ENCODE data around the gene BACH1. TPM values are rescaled to one million over a fixed set of nuclear protein-coding genes. Genes with fewer than 3 reads are reported as not detected.
A peak's percentile ranks its signal among the peaks of the same experiment; 100 is the strongest.
"Not testable (repeated sequence)": the region's sequence is repeated elsewhere in the genome, so short reads cannot be mapped to it uniquely, and the experiment has no call there.

BACH1 gene
- 76.3 TPM for total RNA-seq

GRCh38 chr21:29298348-29299045, at the start of gene BACH1:
Gene BACH1, plus strand, starts transcription at chr21:29298922. Its CDS starts 22,359 bp downstream, at chr21:29321281.
- DNase-seq: peak; percentile 94

DNA sequence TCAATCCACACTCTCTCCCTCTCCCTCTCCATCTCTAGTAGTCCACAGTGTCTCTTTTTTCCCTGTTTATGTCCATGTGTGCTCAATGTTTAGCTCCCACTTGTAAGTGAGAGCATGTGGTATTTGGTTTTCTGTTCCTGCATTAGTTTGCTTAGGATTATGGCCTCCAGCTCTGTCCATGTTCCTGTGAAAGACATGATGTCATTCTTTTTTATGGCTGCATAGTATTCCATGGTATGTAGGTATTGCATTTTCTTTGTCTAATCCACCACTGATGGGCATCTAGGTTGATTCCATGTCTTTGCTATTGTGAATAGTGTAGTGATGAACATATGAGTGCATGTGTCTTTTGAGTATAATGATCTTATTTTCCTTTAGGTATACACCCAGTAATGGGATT, 49.4 kb upstream of the BACH1 start:
- DNase-seq: not testable (repeated sequence)

DNA sequence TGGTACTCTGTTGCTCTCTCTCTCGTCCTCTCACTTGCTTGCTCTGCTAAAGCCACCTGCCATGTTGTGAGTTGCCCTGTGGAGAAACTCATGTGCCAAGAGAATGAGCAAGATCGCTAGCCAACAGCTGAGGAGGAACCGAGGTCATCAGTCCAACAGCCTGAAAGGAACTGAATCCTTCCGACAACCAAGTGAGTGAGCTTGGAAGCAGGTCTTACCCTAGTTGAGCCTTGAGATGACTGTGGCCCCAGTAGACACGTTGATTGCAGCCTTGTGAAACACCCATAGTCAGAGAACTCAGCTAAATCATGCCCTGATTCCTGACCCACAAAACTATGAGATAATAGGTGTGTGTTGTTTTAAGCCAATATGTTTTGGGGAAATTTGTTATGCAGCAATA, 48.1 kb upstream of the BACH1 start:
- no peak for DNase-seq

DNA sequence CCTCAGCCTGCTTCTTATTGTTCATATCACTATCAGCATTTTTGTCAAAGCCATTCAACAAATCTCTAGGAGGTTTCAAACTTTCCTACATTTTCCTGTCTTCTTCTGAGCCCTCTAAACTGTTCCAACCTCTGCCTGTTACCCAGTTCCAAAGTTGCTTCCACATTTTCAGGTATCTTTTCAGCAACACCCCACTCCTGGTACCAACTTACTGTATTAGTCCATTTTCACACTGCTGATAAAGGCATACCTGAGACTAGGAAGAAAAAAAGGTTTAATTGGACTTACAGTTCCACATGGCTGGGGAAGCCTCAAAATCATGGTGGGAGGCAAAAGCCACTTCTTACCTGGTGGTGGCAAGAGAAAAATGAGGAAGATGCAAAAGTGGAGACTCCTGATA, 44.9 kb upstream of the BACH1 start:
- not testable (repeated sequence) for DNase-seq

DNA sequence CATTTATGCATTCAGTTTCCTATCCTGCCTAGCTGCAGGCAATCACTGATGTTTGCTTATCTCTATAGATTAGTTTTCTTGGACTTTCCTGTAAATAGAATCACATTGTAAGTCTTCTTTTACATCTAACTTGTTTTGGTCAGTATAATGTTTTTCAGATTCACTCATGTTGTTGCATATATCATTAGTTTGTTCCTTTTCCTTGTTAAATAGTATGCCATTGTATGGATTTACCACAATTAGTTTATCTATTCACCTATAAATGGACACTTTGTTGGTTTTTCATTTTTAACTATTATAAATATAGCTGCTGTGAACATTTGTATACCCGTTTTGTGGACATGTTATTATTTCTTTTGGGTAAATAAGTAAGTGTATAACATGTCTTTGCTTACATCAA, 44.2 kb upstream of the BACH1 start:
- DNase-seq: no peak

DNA sequence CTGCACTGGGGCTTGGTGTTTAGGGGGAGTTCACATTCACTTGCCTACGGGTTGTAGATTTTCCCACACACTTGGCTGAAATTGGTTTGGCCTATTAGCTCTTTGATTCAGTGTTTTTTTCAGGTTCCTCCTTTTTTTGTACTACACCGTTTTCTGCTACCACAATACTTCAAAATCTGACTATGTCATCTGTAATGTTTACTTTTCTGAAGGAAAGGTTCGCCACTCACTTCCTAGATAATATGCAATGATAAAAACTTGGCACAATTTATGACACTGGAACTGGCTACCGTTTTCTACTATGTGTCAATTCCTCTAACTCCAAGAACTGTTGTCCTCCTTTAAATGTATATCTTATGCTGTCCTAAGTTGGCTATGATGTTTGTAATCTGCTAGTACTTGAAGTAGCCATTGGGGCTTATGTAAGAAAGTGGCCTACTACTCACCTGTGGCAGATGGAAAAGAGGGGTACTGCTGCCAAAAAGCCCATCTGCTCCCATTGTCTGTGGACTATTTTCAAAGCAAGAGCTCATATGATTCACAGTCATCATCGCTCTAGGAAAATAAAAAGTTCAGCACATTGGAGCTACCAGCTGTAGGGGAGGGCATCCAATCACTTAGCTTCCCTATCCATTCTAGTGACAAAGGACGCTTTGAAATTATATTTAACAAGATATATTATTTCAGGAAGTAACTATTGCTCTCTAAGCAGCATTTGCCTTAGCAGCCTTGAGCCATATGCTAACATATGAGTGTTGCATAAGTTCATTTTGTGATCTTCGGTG, 42.4 kb upstream of the BACH1 start:
- DNase-seq: no peak

- DNase-seq: no peak
Observed at GRCh38 chr21:29257701-29258100, 41.0 kb upstream of the BACH1 start.

- no peak for DNase-seq
Observed at GRCh38 chr21:29258626-29259338, 39.9 kb upstream of the BACH1 start.

DNA sequence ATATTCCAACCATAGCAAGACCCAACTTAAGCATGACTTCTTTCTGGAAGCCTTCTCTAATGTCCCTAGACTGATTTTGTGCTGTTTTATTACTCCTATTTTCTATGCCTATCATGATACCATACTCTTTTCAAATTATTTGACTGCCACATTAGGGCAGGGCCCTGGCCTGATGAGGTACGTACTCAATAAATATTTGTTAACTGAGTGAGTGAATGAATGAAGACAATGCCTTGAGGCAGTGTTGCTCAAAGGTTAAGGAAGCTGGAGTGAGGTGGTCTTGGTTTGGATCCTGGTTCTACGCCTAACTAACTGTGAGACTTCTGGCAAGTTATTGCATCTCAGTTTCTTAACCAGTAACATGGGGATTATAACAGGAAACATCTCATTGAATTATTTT, 38.3 kb upstream of the BACH1 start:
- DNase-seq: no peak

GRCh38 chr21:29261555-29262540, 36.9 kb upstream of the BACH1 start:
- no peak for DNase-seq

DNA sequence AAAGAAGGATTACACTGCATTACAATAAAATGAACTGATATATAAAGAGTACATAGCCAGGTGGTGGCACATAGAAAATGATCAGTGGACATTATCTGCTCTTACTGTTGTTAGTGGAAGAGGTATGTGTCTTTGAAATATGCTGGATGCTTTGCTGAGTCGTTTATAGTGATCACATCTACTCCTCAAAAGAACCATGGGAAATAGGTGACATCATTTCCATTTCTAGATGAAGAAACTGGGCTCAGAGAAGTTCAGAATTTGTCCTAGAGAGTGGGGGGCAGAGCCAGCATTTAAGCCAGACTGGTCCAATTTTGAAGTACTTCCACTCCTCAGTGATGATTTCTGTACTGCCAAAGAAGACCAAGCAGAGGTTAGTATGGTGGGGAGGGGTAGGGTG, 34.0 kb upstream of the BACH1 start:
- no peak for DNase-seq

GRCh38 chr21:29265690-29266479, 32.8 kb upstream of the BACH1 start:
- DNase-seq: no peak

DNA sequence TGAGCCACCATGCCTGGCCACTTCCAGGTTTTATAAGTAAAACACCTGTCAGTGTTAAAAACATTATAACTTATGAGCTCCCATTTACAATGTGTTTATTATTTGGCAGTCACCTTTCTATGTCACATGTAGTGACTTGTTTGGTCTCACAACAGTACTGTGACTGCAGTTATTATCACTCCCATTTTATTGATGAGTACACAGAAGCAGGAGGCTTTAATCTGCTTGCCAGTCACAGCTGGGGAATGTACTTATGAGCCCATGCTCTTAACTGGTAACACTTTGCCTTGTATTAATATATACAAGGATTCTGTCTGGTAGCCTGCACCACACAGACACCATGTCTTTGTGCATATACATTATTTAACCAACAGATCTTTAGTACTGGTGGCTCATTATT, 31.1 kb upstream of the BACH1 start:
- no peak for DNase-seq

DNA sequence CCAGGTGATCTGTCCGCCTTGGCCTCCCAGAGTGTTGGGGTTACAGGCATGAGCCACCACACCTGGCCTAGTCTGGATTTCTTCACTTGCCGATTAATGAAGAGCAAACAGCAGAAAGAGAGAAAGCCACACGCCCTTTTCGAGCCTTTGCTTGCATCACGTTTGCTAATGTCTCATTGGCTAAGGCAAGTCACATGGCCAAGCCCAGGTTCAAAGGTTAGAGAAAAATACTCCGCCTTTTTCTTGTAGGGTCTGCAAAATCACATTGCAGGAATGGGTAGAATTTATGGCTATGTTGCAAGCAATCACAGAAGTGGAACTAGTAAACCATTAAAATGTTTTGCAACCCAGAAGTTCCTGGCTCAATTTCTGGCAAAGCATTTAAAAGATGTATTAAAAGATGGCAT, 26.8 kb upstream of the BACH1 start:
- no peak for DNase-seq

GRCh38 chr21:29277442-29277841, 21.3 kb upstream of the BACH1 start:
- DNase-seq: no peak

GRCh38 chr21:29279558-29279957, 19.2 kb upstream of the BACH1 start:
- DNase-seq: no peak

- not testable (repeated sequence) for DNase-seq
Observed at GRCh38 chr21:29281801-29282200, 16.9 kb upstream of the BACH1 start.

GRCh38 chr21:29287383-29287782, 11.3 kb upstream of the BACH1 start:
- no peak for DNase-seq

GRCh38 chr21:29288239-29288638, 10.5 kb upstream of the BACH1 start:
- no peak for DNase-seq

DNA sequence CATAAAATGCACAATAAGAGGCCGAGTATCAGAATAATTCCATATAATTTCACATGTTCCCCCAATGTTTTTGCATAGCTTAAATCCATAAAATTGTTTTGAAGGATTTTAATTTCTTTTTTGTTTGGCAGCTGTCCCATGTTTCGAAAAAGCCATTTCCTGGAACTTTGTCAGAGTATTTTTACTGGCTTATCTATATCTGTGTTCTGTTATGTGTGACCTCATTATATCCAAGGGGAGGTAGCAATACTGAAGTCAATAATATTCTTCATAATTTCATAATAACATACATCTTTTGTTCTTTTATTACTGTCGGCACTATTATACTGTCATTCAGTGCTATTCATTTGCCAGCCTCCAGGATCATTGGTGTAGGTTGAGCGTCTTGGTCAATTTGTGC, 9.4 kb upstream of the BACH1 start:
- no peak for DNase-seq

DNA sequence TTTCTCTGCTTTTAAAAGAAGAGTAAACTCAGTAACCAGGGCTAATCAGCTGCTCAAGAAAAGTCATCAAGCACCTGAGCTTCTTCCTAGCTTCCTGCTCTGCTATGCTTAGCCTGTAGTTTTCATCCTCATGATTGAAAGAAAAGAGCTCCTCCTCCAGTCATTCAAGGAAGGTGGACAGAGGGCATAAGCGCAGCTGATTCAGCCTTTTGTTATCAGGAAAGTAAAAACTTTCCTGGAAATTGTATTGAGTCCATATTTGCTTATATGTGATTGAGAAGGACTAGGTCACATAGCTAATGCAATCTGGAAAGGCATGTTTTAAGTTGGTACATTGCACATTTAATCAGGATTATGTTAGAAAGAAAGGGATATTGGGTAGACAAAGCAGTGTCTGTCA, 8.5 kb upstream of the BACH1 start:
- DNase-seq: no peak

Measured in tongue (tissue), 2 donors.